HUDEP-2 (cell line): Measurements from ENCODE around the gene OSTM1.
"Not testable (repeated sequence)": the region's sequence is repeated elsewhere in the genome, so short reads cannot be mapped to it uniquely, and the experiment has no call there.

Experiments
- DNase-seq, 76 experiments: peaks; one replicate each; lab custom pipeline; 2025; ENCODE audit not compliant: unreplicated experiment in 76 of 76; lab: John Stamatoyannopoulos, UW

Gene OSTM1

DNA sequence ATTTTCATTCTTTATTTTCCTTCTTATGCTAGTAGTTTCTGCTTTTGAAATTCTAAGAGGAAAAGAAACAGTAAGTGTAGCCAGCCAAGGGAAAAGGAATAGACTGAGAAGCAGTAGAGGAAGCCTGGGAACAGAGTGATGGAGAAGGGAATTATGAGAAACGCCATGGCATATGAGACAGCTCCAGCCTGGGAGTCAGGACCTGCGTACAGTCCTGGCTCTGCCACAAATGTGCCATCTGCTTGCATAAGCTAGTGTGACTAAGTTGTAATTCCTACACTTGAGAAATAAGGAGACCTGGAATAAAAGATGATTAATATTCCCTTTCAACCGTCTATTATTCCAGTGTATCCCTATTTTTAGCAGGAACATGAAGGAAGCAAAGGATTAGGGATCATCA lies 47.5 kb downstream of the OSTM1 start:
- DNase-seq, result no peak

DNA sequence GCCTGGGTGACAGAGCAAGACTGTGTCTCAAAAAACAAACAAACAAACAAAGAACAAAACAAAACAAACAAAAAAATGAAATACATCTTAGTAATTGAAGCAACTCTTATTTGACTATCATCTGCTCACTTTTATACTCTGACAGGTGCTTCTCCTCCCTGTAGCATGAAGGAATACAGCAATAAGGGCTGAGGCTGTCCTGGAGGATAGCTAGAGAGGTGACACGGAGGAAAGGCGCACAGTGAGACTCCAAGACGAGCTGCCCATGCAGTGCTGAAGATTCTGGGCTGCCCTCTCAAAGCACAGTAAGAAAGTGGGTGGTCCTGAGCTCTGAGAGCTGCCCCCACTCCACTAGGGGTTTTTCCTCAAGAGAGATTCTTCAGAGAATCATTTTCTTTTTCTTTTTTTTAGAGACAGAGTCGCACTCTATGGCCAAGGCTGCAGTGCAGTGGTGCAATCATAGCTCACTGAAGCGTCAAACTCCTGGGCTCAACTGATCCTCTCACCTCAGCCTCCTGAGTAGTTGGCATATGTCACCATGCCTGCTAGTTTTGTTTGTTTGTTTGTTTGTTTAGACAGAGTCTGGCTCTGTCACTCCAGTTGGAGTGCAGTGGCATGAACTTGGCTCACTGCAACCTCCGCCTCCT lies 50.0 kb downstream of the OSTM1 start:
- DNase-seq, result no peak

DNA sequence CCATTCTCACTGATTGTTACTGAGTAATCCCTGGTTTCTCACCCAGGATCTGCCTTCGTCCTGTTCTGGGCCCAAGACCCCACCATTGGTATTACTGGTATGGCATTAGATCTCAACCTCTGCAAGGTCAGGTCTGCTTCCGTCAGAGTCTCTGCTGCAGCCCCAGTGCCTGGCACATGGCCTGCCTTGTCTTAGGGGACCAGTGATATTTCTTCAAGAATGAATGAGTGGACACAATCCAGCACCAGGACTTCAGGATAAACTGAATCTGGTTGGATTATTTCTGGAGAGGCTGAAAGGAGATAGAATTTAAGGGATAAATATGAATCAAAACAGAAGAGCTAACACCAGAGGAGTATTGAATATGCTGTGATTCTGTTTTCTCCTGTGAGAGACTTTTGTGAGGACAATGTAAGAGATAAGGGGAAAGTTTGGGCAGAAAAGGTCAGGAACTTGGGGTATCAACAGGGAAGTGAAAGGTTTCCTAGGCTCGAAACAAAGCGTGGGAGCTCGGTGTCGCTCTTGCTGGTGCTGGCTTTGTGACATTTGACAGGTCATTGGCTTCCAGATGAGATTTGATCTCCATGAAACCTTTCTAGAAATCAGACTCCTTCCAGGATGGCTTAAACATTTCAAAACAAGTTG lies 53.9 kb downstream of the OSTM1 start:
- DNase-seq, result no peak

DNA sequence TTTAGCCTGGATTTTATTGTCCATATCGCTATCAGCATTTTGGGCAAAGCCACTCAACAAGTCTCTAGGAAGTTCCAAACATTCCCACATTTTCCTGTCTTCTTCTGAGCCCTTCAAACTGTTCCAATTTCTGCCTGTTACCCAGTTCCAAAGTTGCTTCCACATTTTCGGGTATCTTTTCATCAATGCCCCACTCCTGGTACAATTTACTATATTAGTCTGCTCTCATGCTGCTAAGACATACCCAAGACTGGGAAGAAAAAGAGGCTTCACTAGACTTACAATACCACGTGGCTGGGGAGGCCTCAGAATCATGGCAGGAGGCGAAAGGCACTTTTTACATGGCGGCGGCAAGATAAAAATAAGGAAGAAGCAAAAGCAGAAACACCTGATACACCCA lies 58.3 kb downstream of the OSTM1 start:
- not testable (repeated sequence) for DNase-seq

DNA sequence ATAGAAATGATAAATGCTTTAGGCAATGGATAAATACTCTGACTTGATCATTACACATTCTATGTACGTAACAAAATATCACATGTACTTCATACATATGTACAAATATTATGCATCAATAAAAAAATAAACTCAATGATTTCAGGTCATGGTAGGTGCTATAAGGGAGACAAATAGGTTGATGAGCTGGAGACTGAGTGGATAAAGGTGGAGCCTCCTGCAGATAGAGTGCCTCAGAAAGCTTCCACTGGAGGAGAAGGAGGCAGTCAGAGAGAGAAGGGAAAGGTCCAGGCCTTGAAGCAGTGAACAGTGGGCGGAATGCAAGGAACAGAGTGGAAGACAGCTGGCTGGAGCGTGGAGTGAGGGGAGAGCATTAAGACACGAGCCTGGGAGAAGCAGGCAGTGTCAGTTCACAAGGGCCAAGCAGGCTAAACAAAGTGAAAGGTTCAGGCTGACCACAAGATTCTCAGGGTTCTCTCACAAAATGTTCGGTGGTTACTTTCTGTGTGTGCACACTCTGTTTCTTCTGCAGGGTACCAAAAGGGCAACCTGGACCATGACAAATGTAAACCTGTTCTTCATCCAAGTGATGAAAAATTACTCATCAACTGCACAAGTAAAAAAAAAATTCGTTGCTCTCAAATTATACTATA lies 60.6 kb downstream of the OSTM1 start:
- DNase-seq, result no peak

DNA sequence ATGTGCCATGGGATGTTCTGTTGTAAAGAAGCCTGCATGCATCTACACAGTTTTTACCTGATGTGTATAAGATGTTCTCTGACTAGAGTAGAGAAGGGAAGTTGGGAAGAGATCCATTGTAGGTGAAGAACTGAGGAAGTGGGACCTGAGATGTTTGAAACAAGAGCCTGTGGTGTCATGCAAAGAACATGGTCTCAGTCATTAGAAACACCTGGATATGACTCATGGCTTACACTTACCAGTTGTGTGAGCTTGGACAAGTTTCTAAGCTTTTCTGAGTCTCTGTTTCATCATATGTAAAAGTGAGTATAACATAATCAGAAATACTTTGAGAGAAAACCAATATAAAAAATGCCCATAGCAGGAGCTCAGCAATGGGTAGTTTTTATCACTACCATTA lies 64.6 kb downstream of the OSTM1 start:
- no peak for DNase-seq

DNA sequence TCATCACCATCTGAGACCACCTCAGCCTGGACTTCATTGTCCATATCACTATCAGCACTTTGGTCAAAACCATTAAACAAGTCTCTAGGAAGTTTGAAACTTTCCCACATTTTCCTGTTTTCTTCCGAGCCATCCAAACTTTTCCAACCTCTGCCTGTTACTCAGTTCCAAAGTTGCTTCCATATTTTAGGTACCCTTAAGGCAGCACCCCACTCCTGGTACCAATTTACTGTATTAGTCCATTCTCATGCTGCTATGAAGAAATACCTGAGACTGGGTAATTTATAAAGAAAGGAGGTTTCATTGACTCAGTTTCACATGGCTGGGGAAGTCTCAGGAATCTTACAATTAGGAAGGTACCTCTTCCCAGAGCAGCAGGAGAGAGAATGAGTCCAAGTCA lies 65.3 kb downstream of the OSTM1 start:
- DNase-seq, result not testable (repeated sequence)

DNA sequence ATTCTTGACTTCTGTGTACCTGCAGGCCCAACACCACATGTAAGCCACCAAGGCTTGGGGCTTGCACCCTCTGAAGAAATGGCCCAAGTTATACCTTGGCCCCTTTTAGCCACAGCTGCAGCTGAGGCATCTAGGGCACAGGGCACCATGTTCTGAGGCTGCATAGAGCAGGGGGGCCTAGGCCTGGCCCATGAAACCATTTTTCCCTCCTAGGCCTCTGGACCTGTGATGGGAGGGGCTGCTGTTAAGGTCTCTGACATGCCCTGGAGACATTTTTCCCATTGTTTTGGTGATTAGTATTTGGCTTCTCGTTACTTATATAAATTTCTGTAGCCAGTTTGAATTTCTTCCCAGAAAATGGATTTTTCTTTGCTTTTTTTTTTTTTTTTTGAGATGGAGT lies 66.2 kb downstream of the OSTM1 start:
- DNase-seq, result no peak

DNA sequence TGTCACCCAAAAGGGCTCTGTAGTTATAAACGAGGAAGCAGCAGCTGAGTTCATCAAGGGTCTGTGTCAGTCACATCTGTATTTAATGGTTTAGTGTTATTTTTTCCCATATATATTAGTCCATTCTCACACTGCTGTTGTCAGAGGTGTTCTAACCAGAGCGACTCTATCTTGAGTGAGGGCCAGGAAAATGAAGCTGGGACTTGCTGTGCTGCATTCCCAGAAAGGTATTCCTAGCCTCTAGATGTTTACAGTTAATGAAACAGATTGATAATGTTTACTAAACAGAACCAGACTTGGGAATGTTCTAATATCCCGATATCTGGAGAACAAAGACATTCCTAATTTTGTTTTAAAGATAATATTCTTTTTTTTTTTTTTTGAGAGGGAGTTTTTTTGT lies 68.6 kb downstream of the OSTM1 start:
- DNase-seq, result no peak

DNA sequence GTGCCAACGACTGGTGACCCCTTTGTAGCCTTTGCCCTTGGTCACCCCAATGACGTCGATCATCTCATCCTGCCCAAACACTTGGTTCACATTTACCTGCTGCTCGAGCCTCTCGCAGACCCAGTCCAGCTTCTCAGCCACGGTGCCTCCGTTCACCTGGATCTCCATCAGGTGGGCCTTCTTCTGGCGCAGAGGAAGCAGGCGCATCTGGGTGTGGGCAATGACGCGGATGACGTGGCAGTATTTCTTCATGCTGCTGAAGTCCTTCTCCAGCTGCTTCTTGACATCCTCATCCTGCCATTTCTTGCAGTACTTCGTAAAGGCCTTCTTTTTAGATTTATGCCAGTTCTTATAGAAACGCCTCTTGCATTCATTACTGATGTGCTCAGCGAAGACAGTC lies 69.7 kb downstream of the OSTM1 start:
- DNase-seq, result no peak

DNA sequence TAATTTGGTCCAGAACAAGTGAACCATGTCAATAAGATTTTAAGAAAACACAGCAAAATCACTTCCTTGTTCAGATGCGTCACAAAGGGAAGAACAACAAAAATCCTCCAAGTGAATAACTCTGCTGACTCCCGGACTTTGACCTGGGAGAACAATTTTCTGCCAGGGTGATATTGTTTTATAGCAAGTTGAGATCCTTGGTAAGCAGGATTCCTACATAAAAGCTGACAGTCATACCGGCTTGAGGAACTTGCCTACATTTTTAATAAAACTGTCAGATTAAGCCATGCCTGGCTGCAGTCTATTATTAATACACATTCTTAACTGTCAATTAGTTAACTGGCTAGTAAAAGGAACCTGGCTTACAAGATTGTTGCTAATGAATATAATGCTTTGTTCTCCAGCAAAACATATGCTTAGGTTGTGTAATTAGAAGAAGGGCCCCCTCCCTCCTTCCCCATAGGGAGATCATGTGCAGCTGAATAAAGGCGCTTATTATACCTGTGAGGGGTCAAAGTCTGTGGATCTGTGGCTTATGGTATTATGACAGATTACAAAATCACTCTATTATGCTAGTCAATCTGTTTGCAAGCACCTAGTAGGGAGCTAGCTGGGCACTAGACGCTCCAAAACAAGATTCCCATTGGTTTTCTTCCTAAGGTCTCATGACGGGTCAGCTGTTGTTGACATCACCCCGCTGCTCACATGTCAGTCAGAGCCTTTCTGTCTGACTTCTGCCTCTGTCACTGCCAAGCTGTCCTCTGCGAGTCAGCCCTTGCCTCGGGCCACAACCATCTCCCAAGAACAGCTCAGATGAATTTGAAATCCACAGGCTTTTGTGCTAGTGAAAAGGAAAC lies 71.9 kb downstream of the OSTM1 start:
- no peak for DNase-seq

DNA sequence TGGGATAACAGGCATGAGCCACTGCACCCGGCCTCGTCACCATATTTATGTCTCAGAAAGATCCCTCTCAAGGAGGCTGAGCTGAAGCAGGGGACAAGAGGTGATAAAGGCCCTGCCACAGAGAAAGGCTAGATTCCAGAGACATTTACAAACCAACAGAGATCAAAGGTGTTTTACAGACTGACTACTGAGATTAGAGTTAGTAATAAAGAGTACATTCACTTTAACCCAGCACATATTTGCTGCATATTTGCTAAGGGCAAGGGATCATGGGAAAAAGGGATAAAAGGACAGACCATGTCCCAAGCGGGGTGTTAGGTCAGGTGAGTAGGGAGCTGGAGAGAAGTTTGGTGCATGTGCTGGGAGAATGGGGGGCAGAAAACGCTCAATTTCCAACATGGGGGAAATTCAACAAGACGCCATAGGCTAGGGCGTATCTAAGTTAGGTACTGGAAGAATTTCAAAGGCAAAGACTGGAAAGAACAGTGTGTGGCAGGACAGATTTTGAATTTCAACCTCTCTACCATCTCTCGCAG lies 72.8 kb downstream of the OSTM1 start:
- DNase-seq, result no peak

DNA sequence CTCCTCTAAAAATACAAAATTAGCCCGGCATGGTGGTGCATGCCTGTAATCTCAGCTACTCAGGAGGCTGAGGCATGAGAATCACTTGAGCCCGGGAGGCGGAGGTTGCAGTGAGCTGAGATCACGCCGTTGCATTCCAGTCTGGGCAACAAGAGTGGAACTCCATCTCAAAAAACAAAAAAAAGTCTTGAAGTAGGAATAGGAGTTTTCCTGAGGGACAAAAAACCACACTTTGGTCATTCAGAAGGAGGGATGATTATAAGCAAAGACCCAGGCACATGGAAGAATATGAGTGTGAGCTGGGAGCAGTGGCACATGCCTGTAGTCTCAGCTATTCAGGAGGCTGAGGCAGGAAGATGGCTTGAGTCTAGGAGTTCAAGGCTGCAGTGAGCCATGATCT lies 74.3 kb downstream of the OSTM1 start:
- DNase-seq, result not testable (repeated sequence)

DNA sequence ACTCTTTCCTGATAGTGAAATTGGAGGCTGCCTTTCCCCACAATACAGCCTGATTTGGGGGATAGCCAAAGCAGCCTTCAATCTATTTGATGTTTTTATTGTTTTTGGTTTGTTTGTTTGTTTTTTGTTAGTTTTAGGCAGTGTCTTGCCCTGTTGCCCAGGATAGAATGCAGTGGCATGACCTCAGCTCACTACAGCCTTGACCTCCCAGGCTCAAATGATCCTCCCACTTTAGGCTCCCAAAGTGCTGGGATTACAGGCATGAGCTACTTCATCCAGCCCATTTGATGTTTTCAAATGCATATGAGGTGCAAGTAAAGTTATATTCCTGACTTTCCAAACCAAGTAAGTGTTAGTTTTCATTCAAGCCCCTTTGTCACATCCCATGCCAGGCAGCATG lies 75.2 kb downstream of the OSTM1 start:
- DNase-seq, result no peak

DNA sequence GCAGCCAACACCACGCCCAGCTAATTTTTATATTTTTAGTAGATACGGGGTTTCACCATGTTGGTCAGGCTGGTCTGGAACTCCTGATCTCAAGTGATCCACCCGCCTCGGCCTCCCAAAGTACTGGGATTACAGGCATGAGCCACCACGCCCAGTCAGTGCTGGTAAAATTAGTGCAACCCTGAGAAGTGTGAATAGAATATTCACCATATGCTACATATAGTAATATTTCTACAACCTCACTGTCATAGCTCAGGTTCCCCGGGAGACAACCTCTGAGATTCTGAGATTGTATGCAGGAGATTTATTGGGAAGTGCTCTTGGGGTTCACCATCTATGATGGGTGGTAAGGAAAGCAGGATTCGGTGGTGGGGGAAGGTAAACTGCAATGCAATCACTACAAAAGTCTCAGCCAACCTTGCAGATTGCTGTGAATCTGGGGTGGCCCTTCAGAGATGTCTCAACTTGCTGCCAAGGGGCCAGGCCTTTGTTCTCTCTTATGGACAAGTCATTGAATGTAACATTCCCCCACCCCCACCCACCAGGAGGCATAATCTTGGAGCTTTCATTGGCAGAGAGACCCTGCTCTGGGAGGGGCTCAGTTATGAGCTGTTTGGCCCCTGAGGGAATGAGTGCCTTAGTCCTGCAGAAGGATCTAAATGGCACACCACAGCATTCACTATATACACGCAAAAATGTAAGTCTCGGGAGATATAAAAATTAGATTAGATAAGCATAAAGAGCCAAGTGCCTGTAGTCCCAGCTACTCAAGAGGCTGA lies 82.6 kb downstream of the OSTM1 start:
- DNase-seq, result no peak
